ENCODE measurements around the gene UBC.

DNA sequence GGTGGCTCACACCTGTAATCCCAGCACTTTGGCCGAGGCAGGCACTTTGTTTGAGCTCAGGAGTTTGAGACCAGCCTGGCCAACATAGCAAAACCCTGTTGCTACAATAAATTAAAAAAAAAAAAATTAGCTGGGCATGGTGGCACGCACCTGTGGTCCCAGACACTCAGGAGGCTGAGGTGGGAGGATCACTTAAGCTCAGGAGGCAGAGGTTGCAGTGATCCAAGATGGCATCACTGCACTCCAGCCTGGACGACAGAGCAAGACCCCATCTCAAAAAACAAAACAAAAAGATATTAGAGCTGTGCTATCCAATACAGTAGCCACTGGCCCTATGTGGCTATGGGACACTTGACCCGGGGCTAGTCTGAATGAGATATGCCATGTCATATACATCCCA lies 43.9 kb downstream of the UBC start:
- TF ChIP-seq CTCF (IDR thresholded peaks at IDR 0.05), result no peak
- TF ChIP-seq POLR2A (IDR thresholded peaks at IDR 0.05), result no peak
- TF ChIP-seq EP300 (IDR thresholded peaks at IDR 0.05), result no peak

All from tibial nerve (tissue), 4 donors.